Keratinocyte (primary cell): ENCODE data around the gene ABHD15. TPM values are rescaled to one million over a fixed set of nuclear protein-coding genes. Genes with fewer than 3 reads are reported as not detected.

Experiments used
- DNase-seq: peaks from one replicate; pipeline ENCODE4 v3.0.0-alpha.2; 2011; ENCODE audit warnings: low read depth, missing footprints, low spot score
- FAIRE-seq: peaks from 2 replicates; lab custom pipeline; 2011; peaks lifted over from hg19 to GRCh38; lab: Jason Lieb, UNC
- H2AFZ ChIP-seq: 2 replicates; pipeline ENCODE4 v1.6.0; 2012; ENCODE audit warnings: low read length, control low read depth, inconsistent platforms; ENCODE audit not compliant: control insufficient read depth
- H3K27ac ChIP-seq: 2 replicates; pipeline ENCODE4 v1.5.1; 2011; ENCODE audit warnings: low read length; ENCODE audit not compliant: control insufficient read depth, insufficient read depth
- H3K27me3 ChIP-seq: 3 replicates; pipeline ENCODE4 v1.6.0; 2011; ENCODE audit warnings: low read length; ENCODE audit not compliant: control insufficient read depth, insufficient read depth; ENCODE audit errors: extremely low read depth
- H3K36me3 ChIP-seq, 2 experiments: 2 replicates in 1 of 2; 3 replicates in 1 of 2; pipeline ENCODE4 v1.5.1; 2011; ENCODE audit warnings: low read length in 2 of 2, mild to moderate bottlenecking in 1 of 2; ENCODE audit not compliant: control insufficient read depth in 2 of 2, insufficient read depth in 2 of 2; ENCODE audit errors: extremely low read depth in 1 of 2
- H3K4me1 ChIP-seq: 3 replicates; pipeline ENCODE4 v1.5.1; 2011; ENCODE audit warnings: low read length; ENCODE audit not compliant: control insufficient read depth, insufficient read depth; ENCODE audit errors: extremely low read depth
- H3K4me2 ChIP-seq: 3 replicates; pipeline ENCODE4 v1.6.0; 2011; ENCODE audit warnings: low read depth, low read length; ENCODE audit not compliant: control insufficient read depth, insufficient read depth; ENCODE audit errors: extremely low read depth
- H3K4me3 ChIP-seq, 3 experiments: fragments of 200-600 bp in 1 of 3; sonication (generic) in 1 of 3; 2 replicates in 2 of 3; 3 replicates in 1 of 3; pipeline ENCODE4 v1.5.1; 2011 to 2016; ENCODE audit warnings: low read length in 3 of 3, mild to moderate bottlenecking in 3 of 3, control low read depth in 2 of 3, inconsistent platforms in 1 of 3, low read depth in 1 of 3, mixed read lengths in 1 of 3, mixed run types in 1 of 3, moderate library complexity in 1 of 3; ENCODE audit not compliant: control insufficient read depth in 2 of 3, insufficient read depth in 2 of 3; ENCODE audit errors: extremely low read depth in 1 of 3
- H3K79me2 ChIP-seq: 2 replicates; pipeline ENCODE4 v1.6.0; 2012; ENCODE audit warnings: low read length; ENCODE audit not compliant: control insufficient read depth, insufficient read depth
- H3K9ac ChIP-seq: 3 replicates; pipeline ENCODE4 v1.6.0; 2011; ENCODE audit warnings: low read length; ENCODE audit not compliant: control insufficient read depth, insufficient read depth; ENCODE audit errors: extremely low read depth
- H3K9me1 ChIP-seq: 3 replicates; pipeline ENCODE4 v1.6.0; 2011; ENCODE audit warnings: low read length; ENCODE audit not compliant: control insufficient read depth, insufficient read depth; ENCODE audit errors: extremely low read depth
- H3K9me3 ChIP-seq: 2 replicates; pipeline ENCODE4 v1.5.1; 2012; ENCODE audit warnings: low read depth, low read length; ENCODE audit not compliant: control insufficient read depth
- H4K20me1 ChIP-seq: 3 replicates; pipeline ENCODE4 v1.6.0; 2011; ENCODE audit warnings: low read length; ENCODE audit not compliant: control insufficient read depth, insufficient read depth; ENCODE audit errors: extremely low read depth
- CTCF ChIP-seq, 3 experiments: IDR thresholded peaks in 1 of 3; conservative IDR thresholded peaks in 1 of 3; optimal IDR thresholded peaks in 1 of 3; 2 replicates in 2 of 3; 3 replicates in 1 of 3; pipeline versions ENCODE3 to v1.5.1; 2011; ENCODE audit warnings: low read length in 3 of 3, mild to moderate bottlenecking in 3 of 3, moderate library complexity in 2 of 3, control low read depth in 1 of 3, inconsistent platforms in 1 of 3; ENCODE audit not compliant: insufficient read depth in 2 of 3; ENCODE audit errors: extremely low read depth in 1 of 3
- EZH2 ChIP-seq: IDR thresholded peaks from one replicate; pipeline ENCODE4 v1.6.1; 2012; ENCODE audit warnings: inconsistent platforms, mild to moderate bottlenecking, low read length, moderate library complexity
- dilution Hi-C: fragments of 300-500 bp; cut with MboI; formaldehyde crosslinking; loops from one replicate; pipeline ENCODE4 v1.7.0; 2020; ENCODE audit warnings: low sequenced_read_pairs; ENCODE audit not compliant: extremely low pct_ligation_motif_present
- polyA plus RNA-seq, 5 experiments: library from polyadenylated mRNA; depleted of rRNA in 3 of 5; stranded (reverse) in 3 of 5; stranded (forward) in 1 of 5; unstranded in 1 of 5; fragments of >200 nt; gene quantifications; 1 replicate in 1 of 5; 2 replicates in 3 of 5; 3 replicates in 1 of 5; pipeline versions ENCODE4 v1.2.1 to v1.2.3, GENCODE V29; 2011 to 2012; ENCODE audit warnings: missing spikeins in 2 of 5, low read depth in 1 of 5, low replicate concordance in 1 of 5

The ABHD15 gene
- polyA plus RNA-seq, 1 donor (not counting 4 experiments of a cell fraction or from before 2014, with no cell fraction given), result 6.2 TPM

GRCh38 chr17:29615048-29615385, 48.2 kb upstream of the ABHD15 start:
- Histone ChIP-seq H3K4me1 (peaks cover 51% of the 10 kb centered on the region), H3K9ac (no peak overlapping the region), H3K27ac (no peak overlapping the region), H4K20me1 (no peaks in the 10 kb centered on the region), H3K79me2 (peaks cover 7% of the 10 kb centered on the region), H3K36me3 (peaks cover 0 to 5% of the 10 kb centered on the region in 2 experiments), H3K9me1 (no peaks in the 10 kb centered on the region), H2AFZ (no peak overlapping the region), H3K9me3 (no peaks in the 10 kb centered on the region), H3K4me3 (peak overlapping the region in 1 of 3 experiments; percentile 53), H3K27me3 (no peaks in the 10 kb centered on the region), H3K4me2 (peak overlapping the region; percentile 72)
- DNase-seq, result no peak
- FAIRE-seq, result peak; percentile 86
- dilution Hi-C loops, result no loop called here
- TF ChIP-seq CTCF (optimal IDR thresholded peaks at IDR 0.05 in 1 of 3, IDR thresholded peaks at IDR 0.05 in 1 of 3, conservative IDR thresholded peaks at IDR 0.05 in 1 of 3; ENCODE audit: extremely low read depth in 1 of 3, insufficient read depth in 2 of 3, low read length in 3 of 3), result no peak
- no peak for TF ChIP-seq EZH2

GRCh38 chr17:29614349-29615047, 47.7 kb upstream of the ABHD15 start:
- Histone ChIP-seq H3K27ac (no peak overlapping the region), H3K79me2 (peaks cover 6% of the 10 kb centered on the region), H3K36me3 (peaks cover 0 to 4% of the 10 kb centered on the region in 2 experiments), H3K9me1 (no peaks in the 10 kb centered on the region), H3K9me3 (no peaks in the 10 kb centered on the region), H3K9ac (no peak overlapping the region), H3K4me1 (peaks cover 46% of the 10 kb centered on the region), H3K4me3 (no peak overlapping the region), H3K4me2 (peak overlapping the region; percentile 72), H4K20me1 (no peaks in the 10 kb centered on the region), H3K27me3 (no peaks in the 10 kb centered on the region), H2AFZ (no peak overlapping the region)
- no peak for TF ChIP-seq CTCF (optimal IDR thresholded peaks at IDR 0.05 in 1 of 3, IDR thresholded peaks at IDR 0.05 in 1 of 3, conservative IDR thresholded peaks at IDR 0.05 in 1 of 3; ENCODE audit: extremely low read depth in 1 of 3, insufficient read depth in 2 of 3, low read length in 3 of 3)
- no peak for TF ChIP-seq EZH2
- DNase-seq (no peak), FAIRE-seq (no peak)
- dilution Hi-C loops, result no loop called here
